Eye (tissue), 1 donor: Measurements from ENCODE around the gene KRTAP10-7.
"Not testable (repeated sequence)": the region's sequence is repeated elsewhere in the genome, so short reads cannot be mapped to it uniquely, and the experiment has no call there.

Experiments used
- DNase-seq: peaks from one replicate; pipeline ENCODE4 v3.0.0-alpha.2; 2015

KRTAP10-7 gene

GRCh38 chr21:44612669-44613229 lies 12.4 kb downstream of the KRTAP10-7 start:
- no peak for DNase-seq

- no peak for DNase-seq
Observed at GRCh38 chr21:44613386-44614155, 13.2 kb downstream of the KRTAP10-7 start.

- DNase-seq = no peak
Observed at GRCh38 chr21:44614161-44614631, 13.8 kb downstream of the KRTAP10-7 start.

GRCh38 chr21:44614961-44615391 lies 14.6 kb downstream of the KRTAP10-7 start:
- DNase-seq = no peak

DNA sequence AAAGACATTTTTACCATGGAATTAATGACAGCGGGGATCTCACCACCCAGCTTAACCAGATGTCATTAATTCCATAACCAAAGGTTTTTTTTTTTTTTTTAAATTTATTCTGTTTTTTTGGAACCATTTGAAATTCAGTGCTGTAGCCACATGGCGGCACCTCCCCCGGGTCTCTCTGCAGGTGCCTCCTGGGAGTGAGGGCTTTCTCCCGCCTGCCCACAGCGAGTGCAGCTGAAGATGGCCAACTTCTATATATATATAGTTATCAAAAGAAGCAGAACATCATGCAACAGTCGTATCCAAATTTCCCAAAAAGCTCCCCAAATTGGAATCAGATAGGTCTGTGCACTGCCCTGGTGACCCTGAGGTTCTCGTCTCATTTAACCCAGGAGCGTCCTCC lies 15.1 kb downstream of the KRTAP10-7 start:
- DNase-seq = no peak

- DNase-seq = peak; percentile 62
Observed at GRCh38 chr21:44615911-44616590, 15.7 kb downstream of the KRTAP10-7 start.

GRCh38 chr21:44616591-44616926 lies 16.2 kb downstream of the KRTAP10-7 start:
- DNase-seq = no peak

DNA sequence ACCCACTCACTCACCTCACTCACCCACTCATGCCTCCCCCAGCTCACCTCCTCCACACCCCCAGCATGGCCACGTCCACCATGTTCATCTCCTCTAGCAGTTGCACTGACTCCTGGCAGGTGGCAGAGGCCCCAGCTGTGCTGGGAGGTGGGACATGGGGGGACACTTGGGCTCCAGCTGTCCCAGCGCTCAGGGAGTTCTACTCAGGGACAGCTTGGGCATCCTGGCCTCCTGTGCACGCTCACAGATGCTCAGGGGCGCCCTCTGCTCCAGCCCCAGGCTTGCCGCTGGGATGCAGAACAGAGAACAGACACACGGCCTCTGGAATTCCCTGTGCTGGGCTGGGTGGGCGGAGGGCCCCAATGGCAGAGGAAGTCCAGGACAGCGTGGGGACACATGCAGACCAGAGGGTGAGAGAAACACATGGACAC lies 16.7 kb downstream of the KRTAP10-7 start:
- DNase-seq = no peak

DNA sequence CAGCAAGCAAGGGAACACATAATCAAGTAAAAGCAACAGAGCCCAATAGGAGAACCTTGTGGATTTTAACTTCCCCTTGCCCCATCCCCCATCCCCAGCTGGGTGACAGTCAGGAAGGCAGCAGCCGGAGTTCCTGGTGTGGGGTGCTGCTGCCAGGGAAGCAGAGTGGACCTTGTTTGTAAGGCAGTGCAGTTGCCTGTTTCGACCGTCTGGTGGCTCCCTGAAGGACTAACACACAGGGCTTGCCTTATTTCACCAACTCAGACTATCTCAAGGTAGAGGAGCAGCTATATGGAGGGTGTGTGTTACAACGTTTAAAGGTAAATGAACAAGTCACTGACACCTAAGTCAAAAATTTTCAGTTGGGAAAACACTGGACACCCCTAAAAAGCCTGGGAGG lies 18.1 kb downstream of the KRTAP10-7 start:
- DNase-seq = no peak

- no peak for DNase-seq
Observed at GRCh38 chr21:44618909-44619308, 18.5 kb downstream of the KRTAP10-7 start.

DNA sequence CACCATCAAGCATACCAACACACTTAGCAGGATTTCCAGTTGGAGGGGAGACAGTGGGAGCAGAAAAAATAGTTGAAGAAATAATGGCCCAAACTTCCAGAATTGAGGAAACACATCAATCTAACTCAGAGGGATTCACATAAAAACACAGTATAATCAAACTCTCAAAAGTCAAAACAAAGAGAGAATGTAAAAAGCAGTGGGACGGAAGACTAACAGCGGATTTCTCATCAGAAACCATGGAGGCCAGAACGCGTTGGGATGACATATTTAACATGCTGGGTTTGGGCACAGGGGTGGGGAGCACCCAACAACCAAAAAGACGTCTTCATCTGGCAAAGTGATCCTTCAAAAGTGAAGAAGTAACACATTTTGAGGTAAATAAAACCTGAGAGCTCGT lies 19.5 kb downstream of the KRTAP10-7 start:
- DNase-seq = no peak

GRCh38 chr21:44623575-44623974 lies 23.2 kb downstream of the KRTAP10-7 start:
- no peak for DNase-seq

GRCh38 chr21:44625756-44626155 lies 25.4 kb downstream of the KRTAP10-7 start:
- no peak for DNase-seq

DNA sequence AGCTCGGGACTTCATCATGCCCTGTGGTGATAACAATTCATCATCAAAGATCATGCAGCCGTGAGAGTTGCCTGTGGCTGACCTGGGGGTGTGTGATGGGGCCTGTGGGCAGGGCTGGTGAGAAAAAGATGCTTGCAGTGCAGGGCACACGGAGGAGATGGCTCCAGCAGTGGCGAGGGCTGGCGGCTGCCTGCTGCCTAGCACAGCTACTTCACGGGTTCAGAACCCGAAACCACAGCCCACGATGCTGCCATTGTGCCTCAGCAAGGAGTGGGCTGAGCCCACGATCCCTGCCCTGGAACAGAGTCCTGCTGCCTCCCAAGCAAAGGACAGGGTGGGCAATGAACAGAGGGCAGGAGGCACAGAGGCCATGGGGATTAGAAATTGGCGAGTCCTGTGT lies 25.9 kb downstream of the KRTAP10-7 start:
- no peak for DNase-seq

DNA sequence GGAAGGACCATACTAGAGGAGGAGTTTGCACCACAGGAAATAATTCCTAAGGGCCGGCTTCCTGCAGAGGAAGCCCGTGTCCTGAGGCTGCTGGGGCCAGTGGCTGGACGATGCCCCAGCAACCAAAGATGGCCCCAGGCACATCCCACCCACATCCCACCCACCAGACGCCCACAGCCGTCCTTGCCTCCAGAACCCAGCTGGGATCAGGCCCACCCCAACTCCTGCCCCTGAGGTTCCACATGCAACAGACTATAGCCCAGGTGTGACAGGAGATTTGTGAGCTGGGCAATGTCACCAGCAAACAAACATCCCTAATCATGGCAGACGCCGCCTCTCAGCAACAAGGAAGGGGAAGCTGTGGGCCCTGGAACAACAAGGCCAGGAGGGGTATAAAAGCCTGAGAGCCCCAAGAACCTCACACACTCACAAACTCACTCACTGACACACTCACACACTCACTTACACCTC lies 26.3 kb downstream of the KRTAP10-7 start, which contains the start of gene KRTAP10-9:
Gene KRTAP10-9, plus strand, starts transcription at position 421 of the 471 bp plus-strand sequence. CDS start 79 bp downstream, outside the sequence.
- no peak for DNase-seq

DNA sequence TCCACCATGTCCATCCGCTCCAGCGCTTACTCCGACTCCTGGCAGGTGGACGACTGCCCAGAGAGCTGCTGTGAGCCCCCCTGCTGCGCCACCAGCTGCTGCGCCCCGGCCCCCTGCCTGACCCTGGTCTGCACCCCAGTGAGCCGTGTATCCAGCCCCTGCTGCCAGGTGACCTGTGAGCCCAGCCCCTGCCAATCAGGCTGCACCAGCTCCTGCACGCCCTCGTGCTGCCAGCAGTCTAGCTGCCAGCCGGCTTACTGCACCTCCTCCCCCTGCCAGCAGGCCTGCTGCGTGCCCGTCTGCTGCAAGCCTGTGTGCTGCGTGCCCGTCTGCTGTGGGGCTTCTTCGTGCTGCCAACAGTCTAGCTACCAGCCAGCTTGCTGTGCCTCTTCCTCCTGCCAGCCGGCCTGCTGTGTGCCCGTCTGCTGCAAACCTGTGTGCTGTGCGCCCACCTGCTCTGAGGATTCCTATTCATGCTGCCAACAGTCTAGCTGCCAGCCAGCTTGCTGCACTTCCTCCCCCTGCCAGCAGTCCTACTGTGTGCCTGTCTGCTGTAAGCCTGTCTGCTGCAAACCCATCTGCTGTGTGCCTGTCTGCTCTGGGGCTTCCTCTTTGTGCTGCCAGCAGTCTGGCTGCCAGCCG lies 26.9 kb downstream of the KRTAP10-7 start:
- DNase-seq = not testable (repeated sequence)

GRCh38 chr21:44627831-44628233 lies 27.4 kb downstream of the KRTAP10-7 start:
- DNase-seq = peak; percentile 14

DNA sequence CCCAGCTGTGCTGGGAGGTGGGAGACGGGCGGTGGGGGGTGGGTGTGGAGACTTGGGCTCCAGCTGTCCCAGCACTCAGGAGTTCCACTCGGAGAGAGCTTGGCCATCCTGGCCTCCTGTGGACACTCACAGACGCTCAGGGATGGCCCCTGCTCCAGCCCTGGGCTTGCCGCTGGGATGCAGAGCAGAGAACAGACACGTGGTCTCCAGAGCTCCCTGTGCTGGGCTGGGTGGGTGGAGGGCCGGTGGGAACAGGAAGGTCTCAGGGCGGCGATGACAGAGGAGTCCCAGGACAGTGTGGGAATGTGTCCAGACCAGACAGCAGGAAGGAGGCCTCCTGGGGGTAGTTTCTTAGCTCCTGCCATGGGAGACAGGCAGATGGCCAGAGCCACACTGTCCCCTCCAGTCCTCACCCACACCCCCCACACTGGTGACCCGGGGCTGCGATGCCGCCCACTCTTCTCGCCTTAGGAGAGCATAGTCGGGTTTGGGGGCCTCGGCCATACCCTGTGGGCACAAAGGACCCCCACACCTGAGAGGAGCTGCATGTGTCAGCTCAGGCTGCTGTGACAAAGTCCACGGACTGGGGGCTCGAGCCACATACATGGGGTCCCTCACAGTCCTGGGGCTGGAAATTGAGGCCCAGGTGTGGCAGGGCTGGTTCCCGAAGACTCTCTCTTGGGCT lies 28.5 kb downstream of the KRTAP10-7 start:
- peak; percentile 18 for DNase-seq

- DNase-seq = no peak
Observed at GRCh38 chr21:44630440-44630839, 30.0 kb downstream of the KRTAP10-7 start.

DNA sequence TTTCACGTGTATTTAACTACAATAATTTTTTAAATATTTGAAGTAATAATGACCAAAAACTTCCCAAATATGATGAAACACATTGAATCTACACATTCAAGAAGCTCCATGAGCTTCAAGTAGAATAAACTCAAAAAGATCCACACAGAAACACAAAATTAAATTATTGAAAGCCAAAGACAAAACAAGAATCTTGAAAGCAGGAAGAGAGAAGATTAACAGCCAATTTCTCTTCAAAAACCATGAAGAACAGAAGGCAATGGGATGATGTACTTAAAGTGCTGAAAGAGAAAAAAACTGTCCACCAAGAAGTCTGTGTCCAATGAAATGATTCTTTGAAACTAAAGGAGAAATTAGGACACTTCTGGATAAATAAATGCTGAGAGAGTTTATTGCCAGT lies 31.7 kb downstream of the KRTAP10-7 start:
- DNase-seq = no peak

GRCh38 chr21:44636209-44637017 lies 36.0 kb downstream of the KRTAP10-7 start:
- no peak for DNase-seq
